ENCODE results near the gene MFSD6L.

MFSD6L gene

GRCh38 chr17:8798846-8799569, at the start of gene MFSD6L:
Gene MFSD6L, minus strand, starts transcription at chr17:8799365. Its CDS starts 245 bp downstream, at chr17:8799120.
- DNase-seq (ENCODE audit: low spot score) = no peak

GRCh38 chr17:8847891-8848290, 48.7 kb upstream of the MFSD6L start:
- DNase-seq (ENCODE audit: low spot score) = no peak

- DNase-seq (ENCODE audit: low spot score) = no peak
Measured at GRCh38 chr17:8846768-8847211, 47.6 kb upstream of the MFSD6L start.

GRCh38 chr17:8844229-8845218, 45.4 kb upstream of the MFSD6L start:
- no peak for DNase-seq (ENCODE audit: low spot score)

- DNase-seq (ENCODE audit: low spot score) = no peak
Measured at GRCh38 chr17:8843344-8843743, 44.2 kb upstream of the MFSD6L start.

GRCh38 chr17:8841844-8842243, 42.7 kb upstream of the MFSD6L start:
- no peak for DNase-seq (ENCODE audit: low spot score)

- no peak for DNase-seq (ENCODE audit: low spot score)
Measured at GRCh38 chr17:8839410-8839935, 40.3 kb upstream of the MFSD6L start.

- DNase-seq (ENCODE audit: low spot score) = no peak
Measured at GRCh38 chr17:8838551-8839095, 39.5 kb upstream of the MFSD6L start.

- DNase-seq (ENCODE audit: low spot score) = no peak
Measured at GRCh38 chr17:8837563-8838075, 38.5 kb upstream of the MFSD6L start.

GRCh38 chr17:8836821-8837562, 37.8 kb upstream of the MFSD6L start:
- no peak for DNase-seq (ENCODE audit: low spot score)

GRCh38 chr17:8835631-8836364, 36.6 kb upstream of the MFSD6L start:
- DNase-seq (ENCODE audit: low spot score) = no peak

- DNase-seq (ENCODE audit: low spot score) = no peak
Measured at GRCh38 chr17:8835106-8835505, 35.9 kb upstream of the MFSD6L start.

GRCh38 chr17:8832711-8833352, 33.7 kb upstream of the MFSD6L start:
- no peak for DNase-seq (ENCODE audit: low spot score)

GRCh38 chr17:8831234-8831849, 32.2 kb upstream of the MFSD6L start:
- no peak for DNase-seq (ENCODE audit: low spot score)

GRCh38 chr17:8830141-8830540, 31.0 kb upstream of the MFSD6L start:
- DNase-seq (ENCODE audit: low spot score) = no peak

GRCh38 chr17:8829036-8829941, 30.1 kb upstream of the MFSD6L start:
- no peak for DNase-seq (ENCODE audit: low spot score)

GRCh38 chr17:8828517-8828875, 29.3 kb upstream of the MFSD6L start:
- DNase-seq (ENCODE audit: low spot score) = no peak

GRCh38 chr17:8826808-8827435, 27.8 kb upstream of the MFSD6L start:
- no peak for DNase-seq (ENCODE audit: low spot score)

Data from CD4-positive, alpha-beta T cell treated with Interleukin-15 for 4 hours (primary cell).